ENCODE measurements around the gene GRIFIN.

Gene GRIFIN

GRCh38 chr7:2512179-2512661, 36.0 kb upstream of the GRIFIN start:
- DNase-seq, result no peak

GRCh38 chr7:2511769-2512168, 35.6 kb upstream of the GRIFIN start:
- no peak for DNase-seq

GRCh38 chr7:2510909-2511768, 34.9 kb upstream of the GRIFIN start:
- no peak for DNase-seq

- no peak for DNase-seq
Observed at GRCh38 chr7:2510130-2510776, 34.1 kb upstream of the GRIFIN start.

- DNase-seq, result no peak
Observed at GRCh38 chr7:2509298-2509906, 33.2 kb upstream of the GRIFIN start.

- DNase-seq, result no peak
Observed at GRCh38 chr7:2508327-2509215, 32.4 kb upstream of the GRIFIN start.

GRCh38 chr7:2507917-2508306, 31.7 kb upstream of the GRIFIN start:
- DNase-seq, result no peak

- DNase-seq, result no peak
Observed at GRCh38 chr7:2507208-2507916, 31.2 kb upstream of the GRIFIN start.

- no peak for DNase-seq
Observed at GRCh38 chr7:2505401-2505800, 29.2 kb upstream of the GRIFIN start.

- DNase-seq, result no peak
Observed at GRCh38 chr7:2504889-2505375, 28.7 kb upstream of the GRIFIN start.

GRCh38 chr7:2504128-2504888, 28.1 kb upstream of the GRIFIN start:
- DNase-seq, result no peak

- DNase-seq, result no peak
Observed at GRCh38 chr7:2503056-2503941, 27.1 kb upstream of the GRIFIN start.

GRCh38 chr7:2502647-2502966, 26.4 kb upstream of the GRIFIN start:
- no peak for DNase-seq

- no peak for DNase-seq
Observed at GRCh38 chr7:2501947-2502646, 25.9 kb upstream of the GRIFIN start.

GRCh38 chr7:2500701-2501100, 24.5 kb upstream of the GRIFIN start:
- no peak for DNase-seq

- no peak for DNase-seq
Observed at GRCh38 chr7:2499719-2500430, 23.7 kb upstream of the GRIFIN start.

- no peak for DNase-seq
Observed at GRCh38 chr7:2499181-2499580, 23.0 kb upstream of the GRIFIN start.

- DNase-seq, result no peak
Observed at GRCh38 chr7:2498708-2499107, 22.5 kb upstream of the GRIFIN start.
